Sigmoid colon (tissue), 7 donors: ENCODE measurements around the gene ATF5. TPM values are rescaled to one million over a fixed set of nuclear protein-coding genes. Genes with fewer than 3 reads are reported as not detected.

Source experiments
- DNase-seq: peaks from one replicate; pipeline ENCODE4 v3.0.0-alpha.2; 2019
- H3K27ac ChIP-seq, 4 donors: fragments of 200-600 bp; sonication (generic); one replicate each; pipeline ENCODE4 v1.5.1; 2016 to 2019; ENCODE audit warnings: mild to moderate bottlenecking in 1 of 4
- H3K27me3 ChIP-seq, 3 donors: fragments of 200-600 bp; sonication (generic); one replicate each; pipeline ENCODE4 v1.5.1; 2019; ENCODE audit warnings: mild to moderate bottlenecking in 1 of 3
- H3K36me3 ChIP-seq, 4 donors: fragments of 200-600 bp; sonication (generic); one replicate each; pipeline ENCODE4 v1.5.1; 2016 to 2019
- H3K4me1 ChIP-seq, 4 donors: fragments of 200-600 bp; sonication (generic); one replicate each; pipeline ENCODE4 v1.5.1; 2017 to 2019
- H3K4me3 ChIP-seq, 4 donors: fragments of 200-600 bp; sonication (generic); one replicate each; pipeline ENCODE4 v1.5.1; 2017 to 2019; ENCODE audit warnings: mild to moderate bottlenecking in 2 of 4, moderate library complexity in 1 of 4
- H3K9me3 ChIP-seq, 4 donors: fragments of 200-600 bp in 3 of 4; sonication (generic) in 3 of 4; one replicate each; pipeline versions ENCODE4 v1.5.1 to v1.6.1; 2013 to 2019
- CTCF ChIP-seq, 4 experiments: fragments of 450-650 bp in 3 of 4; fragments of 200-600 bp in 1 of 4; IDR thresholded peaks; one replicate each; pipeline ENCODE4 v1.5.1; 2016 to 2019; ENCODE audit warnings: antibody characterized with exemption in 4 of 4, mild to moderate bottlenecking in 3 of 4, moderate library complexity in 2 of 4
- EP300 ChIP-seq, 4 donors: sonication (generic); formaldehyde crosslinking; IDR thresholded peaks; one replicate each; pipeline ENCODE4 v1.6.1; 2017; ENCODE audit warnings: antibody characterized with exemption in 4 of 4
- POLR2A ChIP-seq, 2 donors: fragments of 450-650 bp; IDR thresholded peaks; one replicate each; pipeline ENCODE4 v1.6.1; 2016; ENCODE audit warnings: antibody characterized with exemption in 2 of 2, mild to moderate bottlenecking in 2 of 2, moderate library complexity in 2 of 2
- POLR2AphosphoS5 ChIP-seq, 4 donors: sonication (generic); formaldehyde crosslinking; IDR thresholded peaks; one replicate each; pipeline ENCODE4 v1.6.1; 2017; ENCODE audit warnings: antibody characterized with exemption in 4 of 4
- WGBS, 2 donors: extraction: QIAGEN DNeasy Blood & Tissue Kit; methylation state at CpG; one replicate each; pipeline ENCODE4 v1.1.7; 2013; 5-methylcytosine and 5-hydroxymethylcytosine counted together
- intact Hi-C: fragments of 100-400 bp; cut with DNase I; formaldehyde crosslinking; loops from one replicate; pipeline ENCODE4 v1.15.1; 2023
- polyA plus RNA-seq, 3 donors: library from polyadenylated mRNA; stranded (reverse); fragments of 200-250 nt; gene quantifications; one replicate each; pipeline ENCODE4 v1.2.3, GENCODE V29; 2013
- total RNA-seq, 4 donors: library from RNA; depleted of rRNA; stranded (reverse); fragments of >200 nt; gene quantifications; one replicate each; pipeline ENCODE4 v1.1.0, GENCODE V29; 2016
- donor health status: healthy with polysubstance abuse.
- donor health status: Bipolar disorder and iron deficiency.
- donor health status: healthy.

Gene ATF5
- total and polyA plus RNA-seq, 7 donors, result 5.3 to 42.3 (median 7.1) TPM

- Histone ChIP-seq H3K4me3 (no peak overlapping the region), H3K9me3 (no peaks in the 10 kb centered on the region), H3K27ac (no peak overlapping the region), H3K36me3 (peaks cover 0 to 15% (median 6%) of the 10 kb centered on the region in 4 donors), H3K27me3 (peaks cover 6 to 39% (median 32%) of the 10 kb centered on the region in 3 donors), H3K4me1 (peaks cover 0 to 27% (median 21%) of the 10 kb centered on the region in 4 donors)
- WGBS, 2 donors, result 84 to 92% methylated on average over 1 of the region's 1 CpG
- TF ChIP-seq CTCF (IDR thresholded peaks at IDR 0.05) (no peak), POLR2AphosphoS5 (IDR thresholded peaks at IDR 0.05) (no peak), EP300 (IDR thresholded peaks at IDR 0.05) (no peak), POLR2A (IDR thresholded peaks at IDR 0.05) (no peak)
- DNase-seq, result no peak
- intact Hi-C loops, result no loop called here
Observed at GRCh38 chr19:49892716-49893115, 36.3 kb upstream of the ATF5 start.

GRCh38 chr19:49894011-49894664 lies 34.9 kb upstream of the ATF5 start:
- intact Hi-C loops, result no loop called here
- H3K9me3 ChIP-seq, result no peaks in the 10 kb centered on the region
- peaks cover 0 to 32% (median 25%) of the 10 kb centered on the region in 4 donors for H3K4me1 ChIP-seq
- peaks cover 0 to 2% (median 0%) of the 10 kb centered on the region in 4 donors for H3K36me3 ChIP-seq
- no peak overlapping the region for H3K4me3 ChIP-seq
- H3K27ac ChIP-seq, result no peak overlapping the region
- 91 to 92% methylated on average over 18 of the region's 18 CpGs for WGBS, 2 donors
- H3K27me3 ChIP-seq, result peaks cover 6 to 35% (median 32%) of the 10 kb centered on the region in 3 donors
- DNase-seq, result no peak
- TF ChIP-seq EP300 (IDR thresholded peaks at IDR 0.05), result no peak
- TF ChIP-seq POLR2A (IDR thresholded peaks at IDR 0.05), result no peak
- no peak for TF ChIP-seq POLR2AphosphoS5 (IDR thresholded peaks at IDR 0.05)
- TF ChIP-seq CTCF (IDR thresholded peaks at IDR 0.05), result no peak

- Histone ChIP-seq H3K4me1 (peaks cover 0 to 27% (median 21%) of the 10 kb centered on the region in 4 donors), H3K27ac (no peak overlapping the region), H3K36me3 (no peaks in the 10 kb centered on the region), H3K4me3 (no peak overlapping the region), H3K27me3 (peaks cover 6 to 26% (median 25%) of the 10 kb centered on the region in 3 donors), H3K9me3 (no peaks in the 10 kb centered on the region)
- no peak for TF ChIP-seq POLR2A (IDR thresholded peaks at IDR 0.05)
- TF ChIP-seq CTCF (IDR thresholded peaks at IDR 0.05), result no peak
- TF ChIP-seq EP300 (IDR thresholded peaks at IDR 0.05), result no peak
- TF ChIP-seq POLR2AphosphoS5 (IDR thresholded peaks at IDR 0.05), result no peak
- 82 to 83% methylated on average over 17 of the region's 17 CpGs for WGBS, 2 donors
- DNase-seq, result no peak
- intact Hi-C loops, result no loop called here
Observed at GRCh38 chr19:49894879-49895565, 34.0 kb upstream of the ATF5 start.

- WGBS, 2 donors, result 71 to 72% methylated on average over 17 of the region's 17 CpGs
- Histone ChIP-seq H3K9me3 (no peaks in the 10 kb centered on the region), H3K4me3 (no peak overlapping the region), H3K4me1 (peaks cover 0 to 20% (median 14%) of the 10 kb centered on the region in 4 donors), H3K27ac (no peak overlapping the region), H3K27me3 (peaks cover 0 to 19% (median 18%) of the 10 kb centered on the region in 3 donors), H3K36me3 (no peaks in the 10 kb centered on the region)
- TF ChIP-seq POLR2AphosphoS5 (IDR thresholded peaks at IDR 0.05), result no peak
- no peak for TF ChIP-seq CTCF (IDR thresholded peaks at IDR 0.05)
- TF ChIP-seq POLR2A (IDR thresholded peaks at IDR 0.05), result no peak
- no peak for TF ChIP-seq EP300 (IDR thresholded peaks at IDR 0.05)
- intact Hi-C loops, result no loop called here
- DNase-seq, result no peak
Observed at GRCh38 chr19:49895566-49896297, 33.3 kb upstream of the ATF5 start.
